Fibroblast of mammary gland (primary cell): ENCODE results near the gene XYLT1.
A peak's percentile ranks its signal among the peaks of the same experiment; 100 is the strongest.

ENCODE experiments used
- DNase-seq: peaks from one replicate; pipeline ENCODE4 v3.0.0-alpha.2; 2010; ENCODE audit warnings: low read depth
- H3K4me3 ChIP-seq: 2 replicates; pipeline ENCODE4 v1.5.1; 2011; ENCODE audit warnings: low read depth, mild to moderate bottlenecking, low read length, moderate library complexity; ENCODE audit not compliant: control insufficient read depth
- TF ChIP-seq, protein P1 (sequence below): conservative IDR thresholded peaks from 2 replicates; pipeline ENCODE4 v1.5.1; 2011; ENCODE audit warnings: low read depth, low read length, inconsistent platforms; ENCODE audit not compliant: control insufficient read depth, insufficient read depth

Gene XYLT1

DNA sequence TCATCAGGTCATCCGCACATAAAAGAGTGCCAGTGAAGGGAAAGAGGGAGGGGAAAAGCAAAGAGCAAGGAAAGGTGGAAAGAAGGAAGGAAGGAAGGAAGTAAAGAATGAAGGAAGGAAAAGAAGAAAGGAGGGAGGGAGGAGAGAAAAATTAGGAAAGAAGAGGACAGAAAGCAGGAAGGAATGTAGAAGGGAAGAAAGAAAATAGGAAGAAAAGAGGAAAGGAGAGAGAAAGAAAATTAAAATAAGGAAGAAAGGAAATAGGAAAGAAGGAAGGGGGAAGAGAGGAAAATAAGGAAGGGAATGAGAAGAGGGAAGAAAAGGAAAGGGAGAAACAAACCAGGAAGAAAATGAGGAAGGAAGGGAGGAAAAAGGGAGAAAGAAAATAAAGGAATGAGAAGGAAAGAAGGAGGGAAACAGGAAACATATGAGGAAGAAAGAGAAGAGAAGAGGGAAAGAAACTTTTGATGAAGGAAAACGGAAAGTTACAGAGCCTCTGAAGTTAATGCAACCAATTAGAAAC is 212.6 kb downstream of the XYLT1 start:
- TF ChIP-seq, protein P1, sequence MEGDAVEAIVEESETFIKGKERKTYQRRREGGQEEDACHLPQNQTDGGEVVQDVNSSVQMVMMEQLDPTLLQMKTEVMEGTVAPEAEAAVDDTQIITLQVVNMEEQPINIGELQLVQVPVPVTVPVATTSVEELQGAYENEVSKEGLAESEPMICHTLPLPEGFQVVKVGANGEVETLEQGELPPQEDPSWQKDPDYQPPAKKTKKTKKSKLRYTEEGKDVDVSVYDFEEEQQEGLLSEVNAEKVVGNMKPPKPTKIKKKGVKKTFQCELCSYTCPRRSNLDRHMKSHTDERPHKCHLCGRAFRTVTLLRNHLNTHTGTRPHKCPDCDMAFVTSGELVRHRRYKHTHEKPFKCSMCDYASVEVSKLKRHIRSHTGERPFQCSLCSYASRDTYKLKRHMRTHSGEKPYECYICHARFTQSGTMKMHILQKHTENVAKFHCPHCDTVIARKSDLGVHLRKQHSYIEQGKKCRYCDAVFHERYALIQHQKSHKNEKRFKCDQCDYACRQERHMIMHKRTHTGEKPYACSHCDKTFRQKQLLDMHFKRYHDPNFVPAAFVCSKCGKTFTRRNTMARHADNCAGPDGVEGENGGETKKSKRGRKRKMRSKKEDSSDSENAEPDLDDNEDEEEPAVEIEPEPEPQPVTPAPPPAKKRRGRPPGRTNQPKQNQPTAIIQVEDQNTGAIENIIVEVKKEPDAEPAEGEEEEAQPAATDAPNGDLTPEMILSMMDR = no peak
- DNase-seq = no peak
- no peak overlapping the region for H3K4me3 ChIP-seq

DNA sequence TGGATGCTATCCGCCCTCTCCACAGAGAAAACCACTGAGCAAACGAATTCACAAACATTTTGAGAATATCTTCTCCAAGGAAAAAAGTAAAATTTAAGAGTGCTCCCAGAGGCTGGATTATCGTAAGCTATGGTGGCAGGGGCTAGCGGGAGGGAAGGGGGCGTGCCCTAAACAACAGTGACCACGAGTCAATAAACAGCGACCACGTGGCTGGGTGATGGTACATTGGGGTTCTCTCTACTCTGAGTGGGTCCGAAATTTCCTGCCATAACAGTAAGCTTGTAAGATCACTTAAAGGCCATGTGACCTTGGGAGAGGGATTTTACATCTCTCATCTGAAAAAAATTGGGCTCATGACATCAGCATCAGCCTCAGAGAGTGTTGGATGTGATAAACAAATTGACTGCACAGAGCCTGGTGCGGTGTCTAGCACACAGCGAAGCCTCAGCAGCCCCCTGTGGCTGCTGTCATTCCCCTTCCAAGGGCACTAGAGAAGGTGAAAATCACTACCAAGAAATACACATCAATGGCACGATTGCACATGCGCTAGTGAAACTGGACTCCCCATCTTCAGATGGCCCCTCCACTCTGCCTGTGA is 213.2 kb downstream of the XYLT1 start:
- H3K4me3 ChIP-seq = no peak overlapping the region
- DNase-seq = no peak
- TF ChIP-seq, protein P1 = no peak

DNA sequence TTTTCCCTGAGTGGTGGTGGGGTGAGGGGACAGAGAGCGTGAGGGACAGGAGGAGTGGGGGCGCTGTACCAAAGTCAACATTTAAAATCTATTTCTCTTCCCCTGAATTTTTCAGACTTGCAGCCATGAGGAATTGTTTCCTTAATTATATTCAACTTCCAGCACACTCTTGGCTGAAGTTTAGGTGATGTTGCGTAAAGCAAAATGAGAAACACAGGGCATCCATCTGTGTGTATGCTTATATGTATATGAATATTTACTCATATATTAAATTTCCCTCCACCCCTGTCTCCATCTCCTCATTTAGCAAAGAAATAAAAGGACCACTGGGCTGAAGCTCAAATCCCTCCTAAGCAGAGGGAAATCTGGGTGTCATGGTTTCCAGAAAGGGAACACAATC is 218.1 kb downstream of the XYLT1 start:
- H3K4me3 ChIP-seq = no peak overlapping the region
- TF ChIP-seq, protein P1 = no peak
- no peak for DNase-seq

DNA sequence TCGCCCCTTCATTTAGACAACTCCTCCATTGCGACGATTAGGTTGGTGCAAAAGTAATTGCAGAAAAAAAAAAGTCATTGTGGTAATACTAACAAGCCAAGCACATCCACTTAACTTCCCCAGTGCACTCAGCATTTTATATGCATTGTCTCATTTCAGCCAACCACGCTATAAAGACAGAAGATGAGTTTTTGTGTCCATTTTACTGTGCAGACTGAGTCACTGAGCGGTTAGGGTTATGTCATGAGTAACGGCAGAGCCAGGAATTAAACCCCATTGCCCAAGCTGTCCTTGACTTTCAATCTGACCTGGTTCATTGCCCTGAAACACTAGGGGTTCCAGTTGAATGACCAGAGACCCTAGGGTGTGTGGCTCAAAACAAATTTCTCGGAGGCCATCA is 218.7 kb downstream of the XYLT1 start:
- TF ChIP-seq, protein P1 = no peak
- H3K4me3 ChIP-seq = no peak overlapping the region
- DNase-seq = peak; percentile 33

DNA sequence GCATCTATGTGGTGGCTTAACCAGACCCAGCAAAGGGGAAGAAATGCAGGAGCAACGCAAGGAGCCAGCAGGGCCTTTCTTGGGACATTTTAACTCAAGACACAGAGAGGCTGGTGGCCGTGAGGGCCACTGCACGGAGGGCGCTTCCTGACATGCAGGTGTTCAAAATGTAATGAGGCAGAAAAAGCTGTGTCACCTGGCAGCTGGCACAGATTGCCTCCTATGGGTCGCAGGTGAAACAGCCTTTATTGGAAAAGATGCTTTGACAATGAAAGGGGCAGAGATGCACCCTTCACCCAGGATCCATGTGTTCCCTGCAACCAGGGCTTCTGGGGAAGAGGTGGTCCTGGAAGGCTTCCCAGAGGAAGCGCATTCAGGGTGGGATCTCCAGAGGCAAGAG is 219.3 kb downstream of the XYLT1 start:
- no peak overlapping the region for H3K4me3 ChIP-seq
- TF ChIP-seq, protein P1 = no peak
- no peak for DNase-seq

DNA sequence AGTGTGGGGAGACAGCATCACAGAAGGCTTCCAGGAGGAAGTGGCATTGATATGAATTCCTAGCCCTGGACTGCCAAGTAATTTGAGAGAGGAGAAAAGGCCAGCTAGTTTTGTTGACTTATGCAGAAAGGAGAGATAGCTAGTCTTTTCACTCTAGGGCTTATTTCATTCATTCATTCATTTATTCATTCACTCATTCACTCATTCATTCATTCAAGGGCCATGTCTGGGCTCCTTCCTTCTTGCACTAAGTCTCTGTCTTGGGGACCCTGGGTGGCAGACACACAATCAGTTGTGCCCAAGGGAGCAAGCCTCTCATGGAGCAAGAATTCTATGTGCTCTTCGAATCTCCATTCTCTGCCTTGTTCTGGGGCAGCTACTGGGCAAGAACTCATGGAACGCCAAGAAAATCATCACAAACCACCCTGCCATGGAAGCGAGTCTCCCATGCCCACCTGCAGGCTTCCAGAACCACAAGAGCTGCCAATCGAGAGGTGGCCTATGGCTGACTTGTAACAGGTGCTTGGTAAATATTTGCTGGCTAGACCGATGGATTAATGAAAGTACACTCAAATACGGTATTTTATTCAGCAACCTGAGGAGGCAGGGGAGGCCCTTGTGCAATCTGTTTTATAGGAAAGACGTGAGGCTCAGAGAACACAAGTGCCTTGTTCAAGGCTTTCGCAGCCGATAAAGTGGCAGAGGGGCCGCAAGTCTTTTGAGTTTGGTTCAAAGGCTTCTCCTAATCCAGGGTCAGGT is 223.6 kb downstream of the XYLT1 start:
- TF ChIP-seq, protein P1 = no peak
- H3K4me3 ChIP-seq = no peak overlapping the region
- DNase-seq = no peak
